DMS153 treated with DMSO at 0.1 percent for 48 hours (cell line): ENCODE data around the gene CIITA.

Experiments
- DNase-seq: peaks from one replicate; lab custom pipeline; 2025; ENCODE audit not compliant: unreplicated experiment; lab: John Stamatoyannopoulos, UW

CIITA gene

DNA sequence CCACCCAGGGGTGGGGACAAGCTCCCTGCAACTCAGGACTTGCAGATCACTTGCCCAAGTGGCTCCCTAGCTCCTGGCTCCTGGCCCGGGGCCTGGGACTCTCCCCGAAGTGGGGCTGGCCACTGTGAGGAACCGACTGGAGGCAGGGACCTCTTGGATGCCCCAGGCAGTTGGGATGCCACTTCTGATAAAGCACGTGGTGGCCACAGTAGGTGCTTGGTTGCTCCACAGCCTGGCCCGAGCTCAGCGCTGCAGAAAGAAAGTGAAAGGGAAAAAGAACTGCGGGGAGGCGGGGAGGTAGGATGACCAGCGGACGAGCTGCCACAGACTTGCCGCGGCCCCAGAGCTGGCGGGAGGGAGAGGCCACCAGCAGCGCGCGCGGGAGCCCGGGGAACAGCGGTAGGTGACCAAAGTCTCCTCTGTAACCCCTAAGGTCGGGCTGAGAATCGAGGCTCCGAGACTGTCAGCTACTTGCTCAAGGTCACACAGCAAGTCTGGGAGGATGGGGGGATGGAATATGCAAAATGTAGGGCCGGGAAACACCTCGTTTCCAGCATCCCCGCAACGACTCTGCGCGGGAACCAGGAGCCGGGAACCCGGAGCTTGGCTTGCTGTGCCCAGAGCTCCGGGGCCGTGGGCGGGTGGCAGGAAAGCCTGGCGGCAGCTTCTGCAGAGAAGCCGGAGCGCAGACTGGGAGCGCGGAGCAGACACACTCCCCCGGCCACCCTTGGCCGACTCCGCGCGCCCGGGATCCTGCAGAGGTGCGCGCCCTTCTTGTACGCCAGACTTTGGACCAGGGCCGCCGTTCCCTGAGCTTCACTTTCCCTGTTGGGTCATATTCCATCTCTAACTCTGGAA lies 1.9 kb downstream of the CIITA start:
- no peak for DNase-seq

DNA sequence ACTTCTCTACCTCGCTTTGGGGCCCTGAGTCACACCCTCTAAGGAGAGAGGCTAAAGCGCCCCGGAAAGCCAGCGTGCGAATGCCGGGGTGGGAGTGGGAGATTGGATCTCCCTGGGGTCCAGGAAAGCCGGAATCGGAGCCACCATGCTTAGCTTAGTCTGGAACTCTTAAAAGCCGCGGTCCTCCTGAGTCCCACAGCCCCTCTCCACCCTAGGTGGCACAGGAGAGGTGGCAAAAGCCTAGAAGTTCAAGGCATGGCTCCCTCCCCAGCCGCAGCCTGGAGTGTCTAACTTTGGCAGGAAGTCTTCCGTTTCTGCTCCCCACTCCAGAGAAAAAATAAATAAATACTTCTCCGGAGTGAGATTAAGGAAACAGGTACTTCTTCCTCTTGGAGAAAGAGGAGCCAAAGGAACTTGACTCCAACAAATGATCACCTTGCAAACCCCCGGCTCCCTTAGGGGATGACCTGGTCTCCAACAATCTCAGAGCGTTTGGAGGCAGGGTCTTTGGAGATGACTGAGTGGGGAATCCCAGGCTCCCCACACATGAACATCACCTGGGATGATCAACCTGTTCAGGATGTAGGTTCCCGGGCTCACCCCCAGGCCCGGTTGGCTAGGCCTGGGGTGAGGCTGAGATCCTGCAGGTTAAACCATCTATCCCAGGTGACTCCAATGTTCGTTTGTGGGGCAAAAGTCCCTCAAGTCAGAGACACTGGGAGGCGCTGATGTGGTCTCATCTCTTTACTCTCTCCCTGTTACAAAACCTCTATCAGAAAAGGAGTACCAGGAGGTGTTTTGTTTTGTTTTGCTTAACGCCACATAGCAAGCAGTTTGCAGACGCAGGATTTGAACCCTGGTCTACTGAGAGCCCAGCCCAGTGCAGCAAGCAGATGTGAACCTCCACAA lies 2.9 kb downstream of the CIITA start:
- DNase-seq, result no peak

- no peak for DNase-seq
Measured at GRCh38 chr16:10880594-10881452, 3.8 kb downstream of the CIITA start.

GRCh38 chr16:10881479-10882030 lies 4.6 kb downstream of the CIITA start:
- no peak for DNase-seq

GRCh38 chr16:10883004-10883403 lies 6.0 kb downstream of the CIITA start:
- no peak for DNase-seq

- no peak for DNase-seq
Measured at GRCh38 chr16:10885246-10885645, 8.2 kb downstream of the CIITA start.

- no peak for DNase-seq
Measured at GRCh38 chr16:10888320-10888937, 11.4 kb downstream of the CIITA start.

DNA sequence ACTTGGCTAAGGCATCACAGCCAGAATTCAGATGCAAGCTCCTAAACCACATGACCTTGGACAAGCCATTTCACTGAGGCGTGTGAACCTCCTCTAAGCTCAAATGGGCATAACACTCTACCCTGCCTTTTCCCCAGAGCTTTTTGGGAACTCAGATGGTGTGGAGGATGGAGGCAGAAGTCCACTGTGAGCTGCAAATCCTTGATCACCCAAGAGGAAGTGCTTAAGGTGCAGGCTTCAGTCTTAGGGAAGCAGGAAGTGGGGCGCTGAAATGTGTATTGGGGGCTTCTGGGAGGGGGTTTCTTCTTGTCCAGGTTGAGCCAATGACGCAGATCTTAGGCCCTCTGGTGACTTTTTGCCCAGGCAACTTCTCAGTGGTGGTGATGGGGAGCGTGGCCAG lies 12.9 kb downstream of the CIITA start:
- DNase-seq, result no peak

GRCh38 chr16:10892782-10893318 lies 15.8 kb downstream of the CIITA start:
- no peak for DNase-seq

- DNase-seq, result no peak
Measured at GRCh38 chr16:10895053-10895946, 18.3 kb downstream of the CIITA start.

DNA sequence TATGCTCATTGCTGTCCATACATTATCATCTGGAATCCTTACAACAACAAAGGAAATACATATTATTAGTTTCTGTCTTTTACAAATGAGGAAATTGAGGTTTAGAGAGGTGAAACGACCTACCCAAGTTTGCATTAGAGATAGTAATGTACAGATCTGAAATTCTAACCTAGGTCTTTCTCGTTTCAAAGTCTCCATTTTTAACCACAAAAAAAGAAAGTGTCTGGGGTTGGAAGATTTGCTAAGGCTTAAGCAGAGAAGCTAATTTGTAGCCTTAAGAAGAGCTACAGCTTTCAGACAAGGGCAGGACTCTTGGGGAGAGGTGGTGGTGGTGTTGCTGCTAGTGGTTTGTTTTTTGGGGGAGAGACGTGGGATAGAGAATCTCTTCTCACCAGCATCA lies 19.2 kb downstream of the CIITA start:
- no peak for DNase-seq

DNA sequence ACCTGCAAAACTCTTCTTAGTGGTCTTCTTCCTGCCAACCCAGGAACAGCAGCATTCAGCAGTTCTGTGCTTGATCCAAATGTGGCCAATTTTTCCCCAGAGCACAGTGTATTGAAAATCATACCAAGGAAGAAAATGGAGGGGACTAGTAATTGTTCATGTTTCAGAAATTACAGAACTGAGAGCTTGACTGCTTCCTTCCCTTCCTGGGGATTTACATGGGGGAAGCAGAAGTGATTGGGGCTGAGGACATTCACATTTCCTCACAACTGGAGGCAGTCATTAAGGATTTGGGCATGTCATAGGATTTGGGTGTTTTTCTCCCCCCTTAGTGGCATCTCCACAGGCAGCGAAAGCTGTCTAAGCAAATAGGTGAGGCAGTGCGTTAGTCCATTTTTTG lies 19.7 kb downstream of the CIITA start:
- no peak for DNase-seq

DNA sequence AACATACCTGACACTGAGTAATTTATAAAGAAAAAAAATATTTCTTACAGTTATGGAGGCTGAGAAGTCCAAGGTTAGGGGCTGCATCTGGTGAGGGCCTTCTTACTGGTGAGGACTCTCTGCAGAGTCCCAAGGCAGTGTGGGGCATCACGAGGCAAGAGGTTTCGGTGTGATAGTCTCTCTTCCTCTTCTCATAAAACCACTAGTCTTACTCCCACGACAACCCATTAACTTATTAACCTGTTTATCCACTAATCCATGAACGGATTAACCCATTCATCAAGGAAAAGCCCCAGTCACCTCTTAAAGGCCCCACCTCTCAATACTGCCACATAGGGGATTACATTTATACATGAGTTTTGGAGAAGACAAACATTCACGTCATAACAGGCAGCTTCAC lies 20.1 kb downstream of the CIITA start:
- no peak for DNase-seq

- DNase-seq, result no peak
Measured at GRCh38 chr16:10902999-10903398, 26.0 kb downstream of the CIITA start.

DNA sequence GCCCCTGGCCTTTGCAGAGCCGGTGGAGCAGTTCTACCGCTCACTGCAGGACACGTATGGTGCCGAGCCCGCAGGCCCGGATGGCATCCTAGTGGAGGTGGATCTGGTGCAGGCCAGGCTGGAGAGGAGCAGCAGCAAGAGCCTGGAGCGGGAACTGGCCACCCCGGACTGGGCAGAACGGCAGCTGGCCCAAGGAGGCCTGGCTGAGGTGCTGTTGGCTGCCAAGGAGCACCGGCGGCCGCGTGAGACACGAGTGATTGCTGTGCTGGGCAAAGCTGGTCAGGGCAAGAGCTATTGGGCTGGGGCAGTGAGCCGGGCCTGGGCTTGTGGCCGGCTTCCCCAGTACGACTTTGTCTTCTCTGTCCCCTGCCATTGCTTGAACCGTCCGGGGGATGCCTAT lies 29.5 kb downstream of the CIITA start:
- no peak for DNase-seq

- no peak for DNase-seq
Measured at GRCh38 chr16:10906914-10907756, 30.1 kb downstream of the CIITA start.

GRCh38 chr16:10907757-10908045 lies 30.7 kb downstream of the CIITA start:
- no peak for DNase-seq

DNA sequence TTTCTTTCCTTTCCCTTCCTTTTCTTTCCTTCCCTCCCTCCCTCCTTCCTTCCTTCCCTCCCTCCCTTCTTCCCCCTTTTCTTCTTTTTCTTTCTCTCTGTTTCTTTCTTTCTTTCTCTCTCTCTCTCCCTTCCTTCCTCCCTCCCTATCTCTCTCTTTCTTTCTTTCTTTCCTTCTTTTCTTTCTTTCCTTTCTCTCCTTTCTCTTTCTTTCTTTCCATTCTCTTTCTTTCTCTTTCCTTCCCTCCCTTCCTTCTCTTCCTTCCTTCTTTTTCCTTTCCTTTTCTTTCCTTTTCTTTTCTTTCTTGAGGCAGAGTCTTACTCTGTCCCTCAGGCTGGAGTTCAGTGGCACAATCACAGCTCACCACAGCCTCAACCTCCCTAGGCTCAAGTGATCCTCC lies 34.3 kb downstream of the CIITA start:
- no peak for DNase-seq
